ENCODE results near the gene MTERF1. TPM values are rescaled to one million over a fixed set of nuclear protein-coding genes. Genes with fewer than 3 reads are reported as not detected.

MTERF1 gene, protein sequence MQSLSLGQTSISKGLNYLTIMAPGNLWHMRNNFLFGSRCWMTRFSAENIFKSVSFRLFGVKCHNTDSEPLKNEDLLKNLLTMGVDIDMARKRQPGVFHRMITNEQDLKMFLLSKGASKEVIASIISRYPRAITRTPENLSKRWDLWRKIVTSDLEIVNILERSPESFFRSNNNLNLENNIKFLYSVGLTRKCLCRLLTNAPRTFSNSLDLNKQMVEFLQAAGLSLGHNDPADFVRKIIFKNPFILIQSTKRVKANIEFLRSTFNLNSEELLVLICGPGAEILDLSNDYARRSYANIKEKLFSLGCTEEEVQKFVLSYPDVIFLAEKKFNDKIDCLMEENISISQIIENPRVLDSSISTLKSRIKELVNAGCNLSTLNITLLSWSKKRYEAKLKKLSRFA
- 1.9 TPM for polyA plus RNA-seq (2012; ENCODE audit: insufficient read length, low read depth)

DNA sequence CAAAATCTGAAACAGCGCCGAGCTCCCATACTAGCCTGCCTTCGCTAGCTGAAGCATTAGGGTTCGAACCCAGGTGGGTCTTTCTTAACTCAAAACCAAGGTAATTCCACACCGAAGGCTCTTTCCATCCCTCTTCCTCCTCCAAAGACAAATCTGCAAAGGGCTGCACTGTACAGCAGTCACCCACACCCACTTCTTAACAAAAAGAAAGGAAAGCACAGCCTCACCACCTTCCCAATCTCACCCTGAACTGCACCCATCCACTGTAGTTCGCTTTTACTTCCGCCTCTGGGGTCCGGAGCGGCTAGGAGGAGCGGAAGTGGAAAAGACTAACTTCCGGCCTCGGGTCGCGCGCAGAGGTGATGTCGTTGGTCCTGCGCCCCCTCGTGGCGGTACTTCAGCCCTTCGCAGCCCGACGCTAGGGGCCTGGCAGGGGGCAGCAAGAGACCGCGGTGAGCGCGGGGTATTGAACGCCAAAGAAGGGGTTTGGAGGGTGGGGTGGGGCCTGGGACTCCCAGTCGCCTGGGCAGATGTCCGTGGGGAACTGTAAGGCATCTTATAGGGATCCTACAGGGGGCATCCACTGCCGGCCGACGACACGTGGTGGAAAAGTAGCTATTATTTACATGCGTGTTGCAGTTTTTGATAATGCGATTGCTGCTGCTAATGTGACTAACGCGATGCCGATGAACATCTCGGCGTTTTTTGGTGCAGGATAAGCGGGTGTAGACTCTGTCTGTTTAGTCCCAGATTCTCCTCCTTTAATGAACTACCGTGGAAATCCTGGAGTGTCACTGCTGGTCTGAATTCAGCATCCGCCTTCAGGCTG, at the start of gene MTERF1:
MTERF1 (minus strand) TSS at position 290 of the 829 bp plus-strand sequence. CDS start 619 bp downstream, outside the sequence.
- TF ChIP-seq POLR2AphosphoS5 (IDR thresholded peaks at IDR 0.05; ENCODE audit: low read depth, low read length) (peak; percentile 89), FOXP2 (optimal IDR thresholded peaks at IDR 0.05; ENCODE audit: borderline replicate concordance, extremely low read depth, extremely low read length, insufficient read depth) (peak; percentile 96), REST (IDR thresholded peaks at IDR 0.05; ENCODE audit: insufficient read depth in 1 of 2, low read depth in 2 of 2, low read length in 2 of 2) (0 out of 4 replicates have a peak, but pooled peaks of 1 of the 2 experiments have one; percentile 17), SIN3A (IDR thresholded peaks at IDR 0.05; ENCODE audit: borderline replicate concordance, insufficient read depth, low read length) (no peak), TAF1 (IDR thresholded peaks at IDR 0.05; ENCODE audit: borderline replicate concordance, insufficient read depth, low read length) (peak; percentile 81)

DNA sequence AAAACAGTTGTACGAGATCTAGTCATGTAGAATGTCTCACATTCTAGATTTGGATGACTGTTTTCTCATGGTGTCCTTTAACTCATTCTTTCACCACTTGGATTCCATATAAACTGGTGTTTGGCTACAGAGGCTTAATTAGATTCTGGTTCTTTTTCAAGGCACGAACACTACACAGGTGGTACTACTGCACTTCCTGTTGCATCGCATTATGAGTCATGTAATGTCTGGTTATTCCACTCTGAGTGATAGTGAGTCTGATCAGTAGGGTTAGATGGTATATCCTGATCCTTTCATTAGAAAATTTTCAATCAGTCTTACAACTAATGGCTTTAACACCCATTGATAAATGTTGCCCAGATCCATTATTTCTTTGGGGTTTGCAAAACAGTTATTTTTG, 49.0 kb upstream of the MTERF1 start:
- TF ChIP-seq REST (IDR thresholded peaks at IDR 0.05; ENCODE audit: insufficient read depth in 1 of 2, low read depth in 2 of 2, low read length in 2 of 2) (no peak), FOXP2 (optimal IDR thresholded peaks at IDR 0.05; ENCODE audit: borderline replicate concordance, extremely low read depth, extremely low read length, insufficient read depth) (no peak), POLR2AphosphoS5 (IDR thresholded peaks at IDR 0.05; ENCODE audit: low read depth, low read length) (no peak), SIN3A (IDR thresholded peaks at IDR 0.05; ENCODE audit: borderline replicate concordance, insufficient read depth, low read length) (no peak), TAF1 (IDR thresholded peaks at IDR 0.05; ENCODE audit: borderline replicate concordance, insufficient read depth, low read length) (no peak)

DNA sequence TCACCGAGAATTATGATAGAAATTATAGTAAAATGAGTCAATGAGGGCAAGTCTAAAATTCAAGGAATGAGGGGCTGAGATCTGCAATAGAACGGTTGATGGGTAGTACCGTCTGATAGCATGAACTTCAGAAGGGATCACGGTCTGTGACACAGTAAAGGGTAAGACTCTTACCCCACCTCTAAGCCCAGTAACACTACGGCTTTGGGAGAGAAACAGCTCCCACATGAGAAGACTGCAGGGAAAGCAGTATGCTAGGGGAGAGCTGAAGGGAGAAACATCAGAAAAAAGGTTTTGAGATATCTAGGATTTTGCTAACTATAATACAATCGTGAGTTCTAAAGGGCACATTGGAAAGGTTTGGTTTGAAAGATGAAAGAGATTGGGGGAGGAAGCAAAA, 47.4 kb upstream of the MTERF1 start:
- TF ChIP-seq FOXP2 (optimal IDR thresholded peaks at IDR 0.05; ENCODE audit: borderline replicate concordance, extremely low read depth, extremely low read length, insufficient read depth) (no peak), POLR2AphosphoS5 (IDR thresholded peaks at IDR 0.05; ENCODE audit: low read depth, low read length) (no peak), SIN3A (IDR thresholded peaks at IDR 0.05; ENCODE audit: borderline replicate concordance, insufficient read depth, low read length) (no peak), REST (IDR thresholded peaks at IDR 0.05; ENCODE audit: insufficient read depth in 1 of 2, low read depth in 2 of 2, low read length in 2 of 2) (no peak), TAF1 (IDR thresholded peaks at IDR 0.05; ENCODE audit: borderline replicate concordance, insufficient read depth, low read length) (no peak)

DNA sequence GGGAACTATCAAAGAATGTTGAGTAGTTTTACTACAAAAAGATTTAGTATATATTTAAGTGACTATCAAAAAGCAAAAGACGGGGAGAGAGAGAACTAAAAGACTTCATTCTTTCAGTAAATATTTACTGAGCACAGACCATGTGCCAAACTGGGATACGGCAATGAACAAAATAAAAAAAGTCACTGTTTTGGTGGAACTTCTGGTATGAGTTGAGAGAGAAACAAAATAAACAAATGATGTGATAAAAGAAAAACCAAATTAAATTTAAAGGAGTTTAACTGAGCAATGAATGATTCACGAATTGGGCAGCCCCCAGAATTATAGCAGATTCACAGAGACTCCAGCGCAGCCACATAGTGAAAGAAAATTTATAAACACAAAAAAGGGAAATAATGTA, 42.4 kb upstream of the MTERF1 start:
- TF ChIP-seq TAF1 (IDR thresholded peaks at IDR 0.05; ENCODE audit: borderline replicate concordance, insufficient read depth, low read length) (no peak), REST (IDR thresholded peaks at IDR 0.05; ENCODE audit: insufficient read depth in 1 of 2, low read depth in 2 of 2, low read length in 2 of 2) (no peak), SIN3A (IDR thresholded peaks at IDR 0.05; ENCODE audit: borderline replicate concordance, insufficient read depth, low read length) (no peak)

Measured in PFSK-1 (cell line).